Erythroblast (primary cell): ENCODE data around the gene PRKAA1.

Experiments used
- GATA1 ChIP-seq: IDR thresholded peaks from 2 replicates; pipeline ENCODE4 v1.6.1; 2011; ENCODE audit warnings: low read depth, mild to moderate bottlenecking, control low read depth, low read length, moderate library complexity
- POLR2A ChIP-seq: IDR thresholded peaks from 2 replicates; pipeline ENCODE4 v1.6.1; 2011; ENCODE audit warnings: mild to moderate bottlenecking, low read length

DNA sequence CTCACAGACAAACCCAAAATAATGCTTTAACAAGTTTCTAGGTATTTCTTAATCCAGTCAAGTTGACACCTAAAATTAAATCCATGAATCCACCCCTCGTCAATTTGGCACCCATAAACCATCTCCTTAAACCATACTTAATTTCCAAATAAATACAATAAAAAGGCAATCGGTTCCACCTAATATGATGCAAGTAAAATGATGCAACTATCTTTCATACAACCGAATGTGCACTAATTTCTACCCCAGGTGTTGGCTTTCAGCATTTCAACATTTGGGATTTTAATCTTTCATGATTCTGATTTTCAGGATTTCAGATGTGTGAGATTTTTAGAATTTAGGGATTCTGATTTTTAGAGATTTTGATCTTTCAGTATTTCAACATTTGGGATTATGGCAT, 17.3 kb downstream of the PRKAA1 start:
- TF ChIP-seq POLR2A: no peak
- TF ChIP-seq GATA1: no peak
